G401.6 (cell line): ENCODE results near the gene FZD10.

ENCODE experiments used
- FAIRE-seq: peaks from 2 replicates; lab custom pipeline; 2012; peaks lifted over from hg19 to GRCh38; lab: Jason Lieb, UNC

Gene FZD10

DNA sequence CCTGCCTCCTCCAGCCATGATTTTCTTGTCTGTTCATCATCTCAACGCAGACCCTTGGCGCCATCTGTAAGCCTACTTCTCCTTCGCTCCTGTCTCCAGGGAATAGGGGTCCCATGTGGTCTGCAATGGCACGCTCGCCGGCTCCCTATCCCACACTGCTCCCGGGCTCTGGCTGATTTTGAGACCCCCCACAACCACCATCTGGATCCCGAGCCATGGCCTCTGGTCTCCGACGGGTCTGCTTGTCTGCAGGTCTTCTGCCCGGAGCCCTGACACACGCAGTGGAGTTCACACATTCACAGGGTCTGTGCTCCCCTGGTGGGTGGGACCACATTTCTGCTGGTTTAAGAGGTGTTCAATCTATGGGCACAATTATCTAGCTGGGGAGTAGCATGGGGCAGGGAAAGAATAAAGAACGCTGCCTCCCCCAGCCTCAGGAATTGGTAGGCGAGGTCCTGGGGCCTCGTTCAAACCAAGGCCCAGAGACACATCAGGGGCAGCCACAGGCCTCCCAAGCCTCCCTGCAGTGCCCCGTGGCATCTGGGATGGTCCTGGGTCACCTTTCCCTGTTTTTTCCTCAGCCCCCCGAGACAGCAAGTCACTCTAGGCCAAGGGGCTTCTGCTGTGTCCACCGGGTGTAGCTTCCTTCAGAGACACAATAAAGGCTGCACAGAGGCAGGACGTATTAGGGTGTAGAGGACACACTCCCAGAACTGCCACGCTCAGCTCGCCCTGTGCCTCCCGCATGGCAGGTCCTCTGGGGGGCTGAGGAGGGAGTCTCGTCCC is 21.5 kb downstream of the FZD10 start:
- FAIRE-seq, result no peak

DNA sequence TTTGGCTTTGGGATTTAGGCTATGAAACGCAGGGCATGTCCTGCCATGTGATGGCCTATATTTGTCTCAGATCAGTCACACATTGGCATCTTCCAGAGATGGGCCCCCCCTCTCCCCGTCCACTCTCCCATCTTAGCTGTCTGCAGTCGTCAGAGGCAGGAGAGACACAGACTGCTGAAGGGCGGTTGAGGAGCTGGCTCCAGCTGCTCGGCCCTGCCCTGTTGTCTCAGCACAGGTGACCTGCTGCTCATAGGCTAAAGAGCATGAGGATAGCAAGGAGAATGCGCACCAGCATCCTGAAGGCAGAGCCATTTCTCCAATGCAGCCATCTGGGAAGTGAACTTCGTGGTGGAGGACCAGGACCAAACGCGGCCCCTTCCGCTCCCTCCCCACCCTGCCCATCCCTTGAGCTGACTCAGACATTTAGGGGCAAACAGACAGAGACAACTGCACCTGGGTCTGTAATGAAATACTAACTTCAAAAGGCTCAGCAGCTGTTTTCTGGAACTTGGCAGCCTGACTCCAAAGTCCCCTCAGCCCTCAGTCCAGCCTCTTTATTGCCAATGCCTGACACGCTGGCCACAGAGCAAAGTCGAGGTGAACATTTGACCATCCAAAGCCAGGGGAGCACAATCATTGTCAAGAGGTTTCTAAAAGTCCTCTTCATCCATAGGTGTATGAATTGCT is 22.3 kb downstream of the FZD10 start:
- no peak for FAIRE-seq

DNA sequence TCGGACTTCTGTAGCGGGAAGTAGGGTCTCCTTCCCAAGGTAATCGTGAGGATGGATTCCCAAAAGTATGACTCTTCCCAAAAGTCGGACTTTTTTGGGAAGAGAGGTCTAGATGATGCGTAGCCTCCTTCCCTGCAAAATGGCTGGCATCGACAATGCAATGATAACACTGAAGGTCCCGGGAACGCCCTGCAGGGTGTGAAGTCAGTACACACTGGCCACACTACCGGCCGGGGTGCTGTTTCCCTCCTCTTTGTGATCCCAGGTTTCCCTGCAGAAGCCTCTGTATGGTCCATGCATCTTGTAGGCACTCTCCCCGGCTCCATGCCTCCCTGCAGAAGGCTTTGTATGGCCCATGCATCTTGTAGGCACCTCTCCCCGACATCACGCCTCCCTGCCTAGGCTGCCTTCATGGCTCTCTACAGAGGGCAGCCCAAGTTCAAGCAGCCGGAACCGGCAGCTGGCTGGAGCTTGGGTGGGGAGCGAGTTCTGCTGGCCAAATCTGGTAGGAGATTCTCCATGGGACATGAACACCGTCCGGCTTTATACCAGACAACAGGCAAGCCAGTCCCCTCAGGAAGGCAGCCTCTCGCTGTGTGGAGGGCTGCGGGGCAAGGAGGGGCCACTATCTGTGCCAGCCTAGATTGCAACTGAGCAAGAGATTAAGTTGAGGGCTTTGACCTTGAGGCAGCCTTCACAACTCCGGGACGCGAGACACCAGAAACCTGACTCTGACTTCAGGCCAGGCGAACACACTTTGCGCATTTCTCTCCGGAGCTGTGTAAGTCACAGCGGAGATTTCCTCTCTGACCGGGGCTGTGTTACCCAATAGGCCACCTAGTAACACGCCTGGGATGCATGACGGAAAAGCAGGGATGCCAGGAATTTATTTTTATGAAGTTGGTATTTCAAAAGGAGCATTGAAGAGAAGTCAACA is 23.5 kb downstream of the FZD10 start:
- FAIRE-seq, result no peak

DNA sequence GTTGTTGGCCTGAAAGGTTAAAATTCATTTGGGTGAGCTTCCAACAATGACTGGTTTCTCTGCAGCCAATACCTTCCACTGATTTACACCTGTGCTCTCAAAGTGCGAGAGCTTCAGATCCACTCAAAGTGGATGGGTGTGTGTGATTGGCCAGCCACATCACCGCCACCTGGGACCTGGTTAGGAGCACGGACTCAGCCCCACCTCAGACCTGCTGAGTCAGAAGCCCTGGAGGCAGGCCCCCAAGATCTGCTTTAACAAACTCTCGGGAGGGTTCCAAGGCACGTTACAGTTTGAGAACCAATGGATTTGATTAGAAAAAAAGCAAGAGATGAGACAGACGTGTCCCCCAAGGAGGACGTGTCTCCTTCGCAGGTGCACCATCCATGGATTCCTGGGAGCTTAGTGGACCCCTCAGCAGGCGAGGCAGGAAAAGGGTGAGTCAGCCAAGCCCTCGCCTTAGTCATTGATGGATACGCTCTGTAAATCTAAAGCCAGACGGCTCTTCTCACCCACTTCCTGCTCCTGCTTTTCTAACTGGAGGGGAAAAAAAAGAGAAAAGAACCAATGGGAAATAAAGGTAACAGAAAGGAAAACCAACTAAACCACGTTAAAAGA is 24.5 kb downstream of the FZD10 start:
- no peak for FAIRE-seq

DNA sequence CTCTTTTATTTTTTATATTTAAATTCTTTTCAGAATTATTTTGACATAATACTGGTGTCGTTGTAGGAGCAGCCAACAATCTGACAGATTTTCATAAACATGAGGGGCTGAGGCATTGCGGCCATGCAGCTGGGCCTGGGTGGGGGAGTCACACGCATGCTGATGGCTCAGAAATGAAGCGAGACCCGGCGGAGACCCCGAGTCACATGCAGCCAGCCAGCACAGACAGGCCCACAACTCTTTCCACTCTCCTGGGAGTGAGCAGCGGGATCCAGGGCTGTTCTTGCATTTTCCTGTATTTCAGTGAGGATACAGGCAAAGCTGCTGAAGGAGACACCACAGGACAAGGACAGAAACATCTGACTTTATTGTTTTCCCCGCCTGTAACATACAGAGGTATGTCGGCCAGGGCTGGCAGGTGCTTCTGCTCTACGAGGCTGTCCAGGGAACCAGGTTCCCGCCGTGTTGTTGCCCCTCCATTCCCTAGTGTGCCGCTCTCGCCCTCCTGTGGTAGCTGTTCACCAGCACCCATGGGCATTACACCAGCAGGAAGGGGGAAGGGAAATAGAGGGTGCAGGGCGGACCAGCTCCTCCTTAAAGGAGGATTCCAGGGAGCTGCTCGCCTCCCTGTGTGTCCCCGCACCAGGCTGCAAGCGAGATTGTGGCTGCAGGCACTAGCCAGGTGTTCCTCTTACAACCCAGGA is 30.5 kb downstream of the FZD10 start:
- no peak for FAIRE-seq

DNA sequence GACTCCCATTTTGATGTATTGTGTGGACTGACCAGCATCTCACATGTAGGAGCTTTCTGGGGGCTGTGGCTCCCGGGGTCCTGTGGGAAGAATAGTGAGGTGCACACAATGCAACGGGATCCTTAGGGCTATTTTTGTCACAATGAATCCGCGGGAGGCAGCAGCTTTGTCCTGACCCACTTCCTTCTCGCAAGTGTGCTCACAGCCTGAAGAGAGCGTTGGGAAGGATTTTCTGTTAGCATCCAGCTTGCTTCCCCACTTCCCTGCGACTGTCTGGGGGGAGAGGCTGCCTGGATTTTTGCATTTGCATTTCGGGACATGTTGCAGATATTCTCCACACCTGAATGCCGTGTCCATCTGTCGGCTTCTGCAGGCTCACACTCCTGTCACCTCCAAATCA is 31.9 kb downstream of the FZD10 start:
- FAIRE-seq, result no peak

DNA sequence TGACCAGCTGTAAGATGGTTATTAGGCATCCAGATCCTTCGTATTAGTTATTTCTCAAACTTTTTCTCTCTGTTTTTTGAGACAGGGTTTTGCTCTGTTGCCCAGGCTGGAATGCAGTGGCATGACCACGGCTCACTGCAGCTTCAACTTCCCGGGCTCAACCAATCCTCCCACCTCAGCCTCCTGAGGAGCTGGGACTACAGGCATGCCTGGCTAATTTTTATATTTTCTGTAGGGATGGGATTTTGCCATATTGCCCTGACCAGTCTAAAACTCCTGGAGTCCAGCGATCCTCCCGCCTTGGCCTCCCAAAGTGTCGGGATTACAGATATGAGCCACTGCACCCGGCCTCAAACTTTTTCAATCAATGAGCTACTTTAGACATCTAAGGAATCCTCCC is 33.1 kb downstream of the FZD10 start:
- no peak for FAIRE-seq

DNA sequence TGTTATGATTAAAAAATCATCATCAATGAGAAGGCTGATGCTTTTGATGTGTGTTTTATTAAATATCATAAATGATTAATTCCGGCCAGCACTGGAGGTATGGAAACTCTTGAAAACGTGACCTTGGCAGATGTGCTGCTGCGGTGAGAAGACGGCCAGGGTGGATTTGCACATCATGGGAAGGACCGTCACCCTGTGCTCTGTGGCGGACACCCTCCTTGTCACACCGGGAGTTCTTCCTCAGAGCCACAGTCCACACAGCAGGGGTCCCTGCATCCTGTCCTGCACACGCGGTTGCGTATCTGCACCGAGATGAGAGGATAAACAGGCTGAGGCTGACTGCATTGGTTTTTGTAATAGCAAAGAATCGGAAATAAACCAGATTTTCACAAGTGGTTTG is 33.5 kb downstream of the FZD10 start:
- no peak for FAIRE-seq

DNA sequence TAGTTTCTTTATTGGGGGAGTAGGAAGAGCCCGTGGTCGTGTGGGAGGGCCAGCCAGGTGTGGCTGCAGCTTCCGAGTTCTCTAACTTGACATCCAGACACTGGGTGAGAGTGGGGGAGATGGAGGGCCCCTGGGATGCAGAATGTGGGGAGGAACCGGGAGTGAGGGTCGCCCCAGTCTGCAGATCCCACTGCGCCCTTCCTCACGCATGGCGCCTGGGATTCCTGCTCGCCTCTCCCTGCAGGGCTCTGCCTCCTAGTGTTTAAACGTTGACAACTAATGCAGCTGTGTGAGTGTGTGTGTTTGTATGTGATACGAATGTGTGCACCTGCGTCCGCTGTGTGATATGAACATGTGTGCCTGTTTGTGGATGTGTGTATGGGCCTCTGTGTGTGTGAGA is 34.6 kb downstream of the FZD10 start:
- no peak for FAIRE-seq

DNA sequence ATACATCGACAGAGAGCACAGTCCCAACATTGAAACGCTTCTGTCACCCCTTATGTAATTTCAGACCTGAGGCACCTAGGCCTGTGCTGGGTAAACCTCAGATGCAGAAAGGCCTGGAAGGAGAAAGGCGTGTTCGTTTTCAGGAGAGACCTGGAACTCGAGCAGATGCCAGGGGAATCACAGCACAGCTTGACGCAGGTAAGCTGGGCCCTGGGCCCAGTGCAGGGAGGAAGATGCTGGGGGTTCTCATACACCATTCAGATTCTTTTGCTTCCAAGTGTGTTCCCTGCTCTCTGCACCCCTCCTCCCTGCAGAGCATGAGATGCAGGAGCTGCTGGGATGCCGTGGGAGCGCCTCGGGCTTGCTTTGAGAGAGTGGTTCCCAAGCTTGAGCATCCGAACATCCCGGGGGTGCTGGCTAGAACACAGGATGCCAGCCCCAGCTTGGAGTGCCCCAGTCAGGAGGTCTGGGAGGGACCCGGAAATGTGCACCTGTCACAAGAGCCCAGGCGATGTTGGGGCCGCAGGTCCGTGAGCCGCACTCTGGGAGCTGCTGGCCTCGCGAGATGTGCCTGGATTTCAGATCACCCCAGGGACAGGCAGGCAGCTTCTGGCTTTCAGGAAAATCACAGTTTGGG is 35.9 kb downstream of the FZD10 start:
- no peak for FAIRE-seq

DNA sequence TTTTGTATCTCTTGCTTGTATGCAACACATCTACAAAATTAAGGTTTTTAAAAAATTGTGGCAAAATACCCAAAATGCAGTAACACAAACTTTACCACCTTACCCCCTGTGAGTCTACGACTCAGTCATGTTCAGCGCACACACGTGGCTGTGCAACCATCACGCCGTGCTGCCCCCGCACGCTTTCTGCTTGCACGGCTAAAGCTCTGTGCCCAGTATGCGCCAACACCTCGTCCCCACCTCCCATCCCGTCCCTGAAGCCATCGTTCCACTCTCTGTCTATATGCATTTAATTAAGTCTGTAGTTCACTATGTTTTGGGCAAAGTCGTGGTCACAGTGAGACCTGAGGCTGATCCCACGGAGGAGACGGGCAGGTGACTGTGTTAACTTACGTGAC is 36.4 kb downstream of the FZD10 start:
- no peak for FAIRE-seq

DNA sequence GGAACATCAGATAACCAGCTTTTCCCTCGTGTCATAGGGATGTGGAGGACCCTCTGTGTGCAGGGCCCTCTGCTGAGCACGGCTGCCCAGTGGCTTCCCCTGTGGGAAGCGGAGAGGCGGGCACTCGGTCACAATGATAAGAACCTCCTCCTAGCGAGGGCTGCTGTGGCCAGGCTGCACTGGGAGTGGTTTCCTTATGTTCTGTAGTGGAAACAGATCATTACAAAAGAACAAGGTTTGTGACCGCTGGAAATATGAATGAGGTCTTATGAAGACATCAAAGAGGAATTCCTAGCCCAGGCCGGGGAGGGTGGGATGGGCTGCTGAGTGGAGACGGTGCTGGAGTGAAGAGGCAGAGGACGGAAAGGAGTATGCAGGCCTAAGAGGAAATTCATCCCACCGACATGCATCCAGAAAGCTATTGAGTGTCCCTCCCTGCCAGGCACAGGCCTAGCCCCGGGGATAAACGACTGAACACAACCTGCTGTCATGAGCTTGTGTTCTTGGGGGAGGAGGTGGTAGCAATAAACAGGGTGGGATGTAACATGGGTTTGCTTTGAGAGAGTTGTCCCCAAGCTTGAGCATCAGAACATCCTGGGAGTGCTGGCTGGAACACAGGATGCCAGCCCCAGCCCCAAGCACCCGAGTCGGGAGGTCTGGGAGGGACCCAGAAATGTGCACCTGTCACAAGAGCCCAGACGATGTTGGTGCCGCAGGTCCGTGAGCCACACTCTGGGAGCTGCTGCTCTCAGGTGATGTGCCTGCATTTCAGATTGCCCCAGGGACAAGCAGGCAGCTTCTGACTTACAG is 37.5 kb downstream of the FZD10 start:
- FAIRE-seq, result no peak

DNA sequence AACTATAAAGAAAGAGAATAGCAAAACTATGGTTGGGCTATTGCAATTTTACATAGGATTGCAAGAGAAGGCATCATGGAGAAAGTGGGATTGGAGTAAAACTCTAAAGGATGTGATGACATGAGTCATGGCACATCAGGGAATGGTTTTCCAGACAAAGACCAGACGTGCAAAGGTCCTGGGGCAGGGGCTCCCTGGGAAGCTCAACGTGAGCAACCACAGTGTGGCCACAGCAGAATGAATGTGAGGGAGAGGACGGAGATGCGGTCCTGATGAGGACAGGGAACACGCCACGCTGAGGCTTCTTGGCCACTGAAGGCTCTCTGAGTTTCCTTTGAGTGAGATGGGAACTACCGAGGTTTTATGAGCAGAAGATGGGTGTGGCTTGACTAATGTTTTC is 38.2 kb downstream of the FZD10 start:
- no peak for FAIRE-seq

DNA sequence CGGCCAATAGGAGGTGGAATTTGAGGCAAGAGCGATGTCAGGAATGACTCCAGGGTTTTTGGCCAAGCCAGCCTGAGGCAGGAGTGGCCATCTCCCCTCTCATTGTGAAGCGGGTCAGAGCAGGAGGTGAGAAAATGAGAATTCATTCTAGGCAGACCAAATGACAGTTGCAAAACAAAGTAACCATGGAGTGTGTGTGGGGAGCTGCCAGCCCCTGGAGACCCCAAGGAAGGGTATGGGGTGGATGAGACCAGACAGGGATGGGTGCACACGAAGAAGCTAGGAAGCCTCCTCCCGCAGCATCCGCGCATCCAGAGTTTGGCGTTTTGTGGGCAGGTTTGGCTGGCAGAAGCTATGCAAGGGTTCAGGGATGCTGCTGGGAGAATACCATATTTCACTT is 38.8 kb downstream of the FZD10 start:
- FAIRE-seq, result no peak

DNA sequence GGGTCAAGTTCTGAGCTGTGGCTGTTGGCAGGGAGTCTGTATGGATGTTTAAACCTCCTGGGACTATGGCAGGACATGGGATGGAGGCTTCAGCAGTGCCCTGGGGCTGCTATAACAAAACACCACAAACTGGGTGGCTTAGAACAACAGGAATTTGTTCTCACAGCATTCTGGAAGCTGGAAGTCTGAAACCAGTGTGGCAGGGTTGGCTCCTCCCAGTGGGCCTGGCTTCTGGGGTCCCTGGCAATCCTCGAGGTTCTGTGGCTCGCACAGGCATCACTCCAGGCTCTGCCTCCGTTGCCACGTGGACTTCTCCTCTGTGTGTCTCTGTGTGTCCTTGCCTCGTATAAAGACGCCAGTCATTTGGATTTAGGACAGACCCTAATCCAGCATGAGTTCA is 39.9 kb downstream of the FZD10 start:
- no peak for FAIRE-seq

DNA sequence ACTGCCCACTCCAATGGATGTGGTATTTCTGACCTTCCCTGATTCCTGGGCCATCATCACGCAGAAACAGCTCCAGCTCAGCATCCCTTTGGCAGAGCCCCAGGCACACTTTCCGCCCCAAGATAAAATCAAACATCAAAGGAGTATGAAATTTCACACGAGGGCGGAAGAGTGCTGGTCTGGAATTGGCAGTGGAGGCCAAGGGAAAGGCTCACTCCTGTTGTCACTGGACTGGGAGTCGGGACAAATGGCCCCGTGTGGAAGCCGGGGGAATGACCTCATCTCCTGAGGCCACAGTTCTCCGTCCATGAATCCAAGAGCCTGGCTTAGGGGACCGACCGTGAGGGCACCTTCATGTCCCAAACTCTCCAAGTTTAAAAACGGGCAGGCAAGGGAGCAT is 40.9 kb downstream of the FZD10 start:
- FAIRE-seq, result no peak

DNA sequence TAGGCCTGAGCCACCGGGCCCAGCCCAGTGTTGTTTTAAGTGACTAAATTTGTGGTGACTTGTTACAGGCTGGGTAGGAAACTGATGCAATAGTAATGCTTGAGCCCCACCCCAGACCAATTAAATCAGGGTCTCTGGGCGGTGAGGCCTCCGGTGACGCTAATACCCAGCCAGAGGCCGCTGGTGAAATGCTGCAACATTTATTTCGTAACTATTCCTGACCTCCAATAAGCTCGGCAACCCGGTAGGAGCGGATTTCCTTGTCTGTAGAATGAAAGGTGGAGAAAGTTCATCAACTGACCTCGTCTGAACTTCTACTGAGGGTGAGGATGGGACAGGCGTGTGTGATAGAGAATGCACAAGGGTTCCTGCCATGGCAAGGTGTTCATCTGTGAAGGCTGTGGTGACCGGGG is 42.3 kb downstream of the FZD10 start:
- FAIRE-seq, result no peak

DNA sequence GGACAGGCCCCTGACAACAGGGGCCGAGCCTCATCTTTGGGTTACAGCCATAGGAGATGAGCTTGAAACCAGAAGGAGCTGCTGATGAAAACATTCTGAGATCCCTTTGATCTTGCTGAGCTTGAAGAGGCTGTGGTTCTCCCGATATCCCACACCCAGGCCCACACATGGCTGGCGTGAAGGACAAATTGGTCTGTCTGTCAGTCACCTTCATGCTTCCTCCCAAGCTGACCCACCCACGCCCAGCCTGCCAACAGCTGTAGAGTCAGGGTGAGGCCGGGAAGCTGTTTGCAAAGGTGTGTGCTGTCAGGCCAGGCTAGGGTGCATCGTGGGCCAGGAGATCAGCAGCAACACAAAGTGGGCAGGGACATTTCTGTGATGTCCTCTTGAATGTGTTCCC is 43.2 kb downstream of the FZD10 start:
- no peak for FAIRE-seq

DNA sequence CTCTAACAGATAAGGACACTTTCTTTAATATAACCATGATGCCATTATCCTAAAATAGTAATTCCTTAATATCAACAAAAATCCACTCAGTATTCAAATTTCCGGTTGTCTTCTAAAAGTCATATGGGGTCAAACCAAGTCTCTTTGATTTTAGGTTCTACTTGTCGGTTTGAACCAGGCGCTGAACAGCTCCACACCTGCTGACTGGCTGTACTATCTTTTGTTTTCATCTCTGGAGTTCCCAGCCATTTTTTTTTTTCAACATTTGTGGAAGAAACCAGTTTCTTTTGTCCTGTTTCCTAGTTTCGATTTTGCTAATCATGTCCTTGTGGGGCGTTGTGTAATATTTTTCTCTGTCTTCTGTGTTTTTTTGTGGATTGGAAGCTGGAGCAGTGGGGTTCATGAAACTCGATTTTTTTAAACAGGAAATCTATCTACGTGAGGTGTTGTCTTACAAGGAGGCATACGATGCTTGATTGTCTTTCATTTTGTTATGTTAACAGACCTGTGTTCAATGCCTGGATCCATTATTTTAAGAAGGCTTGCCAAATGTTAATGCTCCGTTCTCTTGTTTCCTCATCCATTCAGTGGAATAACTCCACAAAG is 50.2 kb downstream of the FZD10 start:
- no peak for FAIRE-seq

DNA sequence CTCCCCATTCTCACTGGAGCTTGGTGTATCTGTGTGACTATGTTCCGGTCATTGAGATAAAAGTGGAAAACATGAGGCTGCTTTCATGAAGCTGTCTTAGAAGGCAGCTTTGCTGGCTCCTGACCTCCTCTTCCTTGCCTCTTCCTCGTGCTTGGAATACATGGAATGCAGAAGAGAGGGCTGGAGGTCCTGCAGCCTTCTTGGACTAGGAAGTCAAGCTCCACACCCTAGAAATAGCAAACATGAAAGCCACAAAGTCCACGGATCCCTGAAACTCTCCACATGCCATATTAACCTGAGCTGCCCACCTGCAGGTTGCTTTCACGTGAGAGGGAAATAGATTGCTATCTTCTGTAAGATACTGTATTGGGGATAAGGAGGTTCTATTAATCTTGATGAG is 51.0 kb downstream of the FZD10 start:
- FAIRE-seq, result no peak
